ENCODE results near the gene B4GALT4. TPM values are rescaled to one million over a fixed set of nuclear protein-coding genes. Genes with fewer than 3 reads are reported as not detected.

Gene B4GALT4
- total and polyA plus RNA-seq, 2 of the 8 experiments (the other 6 are each of a cell fraction or from before 2014, with no cell fraction given) = 14.6 to 44.7 TPM

- TF ChIP-seq EGR1 (IDR thresholded peaks at IDR 0.05; ENCODE audit: borderline replicate concordance, low read depth, low read length) (no peak), ATF3 (IDR thresholded peaks at IDR 0.05; ENCODE audit: insufficient read depth, low read depth, low read length) (no peak), RFX5 (IDR thresholded peaks at IDR 0.05; ENCODE audit: borderline replicate concordance, low read depth, low read length) (no peak), BRCA1 (IDR thresholded peaks at IDR 0.05; ENCODE audit: low read depth, low read length) (no peak), BCL11A (IDR thresholded peaks at IDR 0.05; ENCODE audit: low read depth in 2 of 2, low read length in 2 of 2) (no peak)
Measured at GRCh38 chr3:119288669-119289403, 48.2 kb upstream of the B4GALT4 start (continued).
